ENCODE results near the gene TRHDE. TPM values are rescaled to one million over a fixed set of nuclear protein-coding genes. Genes with fewer than 3 reads are reported as not detected.

Gene TRHDE
- not detected in 2 replicates for total RNA-seq (2014; rRNA removed; shearing (Covaris generic))

- no peak for DNase-seq (ENCODE audit: low spot score)
These were observed at the start of gene TRHDE for GRCh38 chr12:72272091-72272661. Gene TRHDE (plus strand): TSS chr12:72272370. CDS start chr12:72272644, 274 bp downstream.

- no peak for DNase-seq (ENCODE audit: low spot score)
These were observed 45.7 kb upstream of the TRHDE start for GRCh38 chr12:72226510-72226909.

- DNase-seq (ENCODE audit: low spot score) = no peak
These were observed 43.7 kb upstream of the TRHDE start for GRCh38 chr12:72228424-72228823.

GRCh38 chr12:72230589-72230988, 41.6 kb upstream of the TRHDE start:
- DNase-seq (ENCODE audit: low spot score) = no peak

- no peak for DNase-seq (ENCODE audit: low spot score)
These were observed 37.3 kb upstream of the TRHDE start for GRCh38 chr12:72234886-72235285.

- no peak for DNase-seq (ENCODE audit: low spot score)
These were observed 36.0 kb upstream of the TRHDE start for GRCh38 chr12:72236071-72236705.

- no peak for DNase-seq (ENCODE audit: low spot score)
These were observed 30.6 kb upstream of the TRHDE start for GRCh38 chr12:72241552-72241951.

GRCh38 chr12:72242946-72243345, 29.2 kb upstream of the TRHDE start:
- no peak for DNase-seq (ENCODE audit: low spot score)

- no peak for DNase-seq (ENCODE audit: low spot score)
These were observed 25.8 kb upstream of the TRHDE start for GRCh38 chr12:72246370-72246769.

- no peak for DNase-seq (ENCODE audit: low spot score)
These were observed 21.8 kb upstream of the TRHDE start for GRCh38 chr12:72250346-72250745.

GRCh38 chr12:72256725-72257124, 15.4 kb upstream of the TRHDE start:
- no peak for DNase-seq (ENCODE audit: low spot score)

GRCh38 chr12:72261885-72262284, 10.3 kb upstream of the TRHDE start:
- DNase-seq (ENCODE audit: low spot score) = no peak

- DNase-seq (ENCODE audit: low spot score) = peak; percentile 42
These were observed 7.5 kb upstream of the TRHDE start for GRCh38 chr12:72264548-72265175.

- DNase-seq (ENCODE audit: low spot score) = no peak
These were observed 4.2 kb upstream of the TRHDE start for GRCh38 chr12:72267974-72268373.

GRCh38 chr12:72268386-72268785, 3.8 kb upstream of the TRHDE start:
- DNase-seq (ENCODE audit: low spot score) = no peak

- no peak for DNase-seq (ENCODE audit: low spot score)
These were observed 2.7 kb upstream of the TRHDE start for GRCh38 chr12:72269491-72269890.

GRCh38 chr12:72270246-72270645, 1.9 kb upstream of the TRHDE start:
- DNase-seq (ENCODE audit: low spot score) = no peak

GRCh38 chr12:72270961-72271360, 1.2 kb upstream of the TRHDE start:
- no peak for DNase-seq (ENCODE audit: low spot score)

GRCh38 chr12:72271451-72272090, 599 bp upstream of the TRHDE start:
- no peak for DNase-seq (ENCODE audit: low spot score)

- no peak for DNase-seq (ENCODE audit: low spot score)
These were observed 745 bp downstream of the TRHDE start for GRCh38 chr12:72272731-72273498.

- no peak for DNase-seq (ENCODE audit: low spot score)
These were observed 1.3 kb downstream of the TRHDE start for GRCh38 chr12:72273499-72273837.

GRCh38 chr12:72273851-72274351, 1.7 kb downstream of the TRHDE start:
- DNase-seq (ENCODE audit: low spot score) = no peak

All from HT-29 (cell line).